ENCODE results near the gene POLN. TPM values are rescaled to one million over a fixed set of nuclear protein-coding genes. Genes with fewer than 3 reads are reported as not detected.

The POLN gene
- total RNA-seq, 2 experiments from 2014 or later = 0.91 to 1.3 TPM

DNA sequence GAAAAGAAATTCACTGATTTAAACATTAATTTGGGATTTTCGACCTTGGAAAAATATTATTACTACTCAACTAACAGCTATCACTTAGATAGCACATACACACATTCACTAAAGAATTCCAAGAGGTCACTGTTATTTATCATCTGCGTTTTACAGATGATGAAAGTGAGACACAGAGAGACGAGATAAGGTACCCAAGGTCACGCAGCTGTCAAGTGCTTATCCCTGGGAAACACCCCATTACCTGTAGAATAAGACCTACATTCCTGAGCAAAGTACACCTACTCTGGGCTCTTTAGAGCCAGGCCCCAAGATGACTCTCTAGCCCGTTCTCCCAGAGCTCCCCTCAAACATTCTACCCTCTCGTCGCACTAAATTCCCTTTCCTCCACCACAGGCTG lies 48.6 kb downstream of the POLN start:
- Mint-ChIP-seq H3K4me3 (no peak overlapping the region), H3K4me1 (ENCODE audit: low read depth) (no peaks in the 10 kb centered on the region), H3K27ac (no peak overlapping the region), H3K36me3 (ENCODE audit: low read depth) (peaks cover 4% of the 10 kb centered on the region), H3K27me3 (ENCODE audit: low read depth) (no peaks in the 10 kb centered on the region), H3K9me3 (peaks cover 2% of the 10 kb centered on the region)
- CTCF ChIA-PET = interaction anchor here (0.9 kb wide), 1 partner anchor 42 kb away, joined by 3 read pairs; no protein-coding TSS in a partner anchor
- intact Hi-C loops (cut with micrococcal nuclease) = no loop called here
- DNase-seq = no peak

DNA sequence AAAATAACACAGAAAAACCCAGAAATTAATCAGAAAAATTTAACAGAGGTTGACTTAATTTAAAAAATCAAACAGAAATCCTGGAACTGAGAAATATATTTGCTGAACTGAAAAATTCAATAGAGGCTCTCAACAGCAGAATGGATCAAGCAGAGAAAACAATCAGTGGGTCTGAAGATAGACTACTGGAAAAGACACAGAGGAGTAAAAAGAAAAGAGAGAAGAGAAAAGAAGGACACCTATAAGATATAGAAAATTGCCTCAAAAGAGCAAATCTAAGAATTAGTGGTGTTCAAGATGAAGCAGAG lies 55.1 kb downstream of the POLN start:
- DNase-seq = no peak
- Mint-ChIP-seq H3K9me3 (peaks cover 22% of the 10 kb centered on the region), H3K4me3 (no peak overlapping the region), H3K4me1 (ENCODE audit: low read depth) (no peaks in the 10 kb centered on the region), H3K27ac (no peak overlapping the region), H3K27me3 (ENCODE audit: low read depth) (no peaks in the 10 kb centered on the region), H3K36me3 (ENCODE audit: low read depth) (peaks cover 9% of the 10 kb centered on the region)
- intact Hi-C loops (cut with micrococcal nuclease) = loop anchor here (5.0 kb wide), 1 partner anchor 220 kb away; no protein-coding TSS in a partner anchor
- CTCF ChIA-PET = no interaction called here

DNA sequence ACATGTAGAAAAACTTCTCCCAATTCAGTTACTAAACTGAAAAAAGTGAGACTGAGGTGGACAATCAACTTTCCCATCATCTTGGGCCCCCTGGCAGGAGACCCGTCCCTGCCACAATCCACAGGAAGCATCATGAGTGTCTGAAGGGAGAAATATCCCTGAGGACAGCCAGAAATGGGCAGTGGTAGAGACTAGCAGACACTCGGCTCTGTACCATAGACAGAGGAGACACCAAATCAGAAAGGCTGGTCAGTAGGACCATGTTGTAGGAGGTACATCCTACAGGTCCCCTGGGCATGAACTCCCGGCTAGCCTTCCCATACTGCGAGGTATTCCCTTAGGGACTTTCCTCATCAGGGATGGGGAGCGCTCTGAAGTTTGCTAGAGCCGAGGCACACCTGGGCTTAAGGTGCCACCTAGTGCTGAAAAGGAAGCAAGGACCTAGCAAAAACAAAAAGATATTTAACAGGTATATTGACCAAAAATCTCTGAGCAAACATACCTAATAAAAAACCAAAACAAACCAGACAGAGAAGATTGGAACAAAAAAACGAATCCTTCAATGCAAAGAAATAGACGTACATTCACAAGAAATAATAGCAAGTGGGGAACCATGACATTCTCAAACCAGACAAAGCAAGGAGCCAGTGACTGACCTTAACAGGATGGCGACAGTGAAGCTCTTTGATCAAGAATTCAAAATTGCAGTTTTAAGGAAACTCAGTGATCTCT lies 55.6 kb downstream of the POLN start:
- Mint-ChIP-seq H3K4me1 (ENCODE audit: low read depth) (no peaks in the 10 kb centered on the region), H3K4me3 (no peak overlapping the region), H3K27me3 (ENCODE audit: low read depth) (no peaks in the 10 kb centered on the region), H3K27ac (no peak overlapping the region), H3K36me3 (ENCODE audit: low read depth) (peaks cover 9% of the 10 kb centered on the region), H3K9me3 (peaks cover 23% of the 10 kb centered on the region)
- CTCF ChIA-PET = no interaction called here
- DNase-seq = no peak
- intact Hi-C loops (cut with micrococcal nuclease) = loop anchor here (5.0 kb wide), 1 partner anchor 219 kb away; no protein-coding TSS in a partner anchor

DNA sequence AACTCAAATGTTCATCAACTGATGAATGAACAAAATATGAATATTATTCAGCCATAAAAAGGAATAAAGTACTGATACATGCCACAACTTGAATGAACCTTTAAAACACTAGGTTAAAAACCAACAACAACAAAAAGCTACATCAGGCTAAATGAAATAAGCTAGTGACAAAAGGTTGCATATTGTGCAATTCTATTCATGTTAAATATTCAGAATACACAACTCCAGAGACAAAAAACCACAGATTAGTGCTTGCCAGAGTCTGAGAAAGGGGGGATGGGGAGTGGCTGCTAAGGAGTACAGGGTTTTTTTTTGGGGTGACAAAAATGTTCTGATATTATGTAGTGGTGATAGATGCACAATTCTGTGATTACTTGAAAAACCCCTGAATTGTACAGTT lies 58.5 kb downstream of the POLN start:
- Mint-ChIP-seq H3K9me3 (peaks cover 21% of the 10 kb centered on the region), H3K27me3 (ENCODE audit: low read depth) (no peaks in the 10 kb centered on the region), H3K27ac (no peak overlapping the region), H3K4me3 (no peak overlapping the region), H3K36me3 (ENCODE audit: low read depth) (peaks cover 9% of the 10 kb centered on the region), H3K4me1 (ENCODE audit: low read depth) (no peaks in the 10 kb centered on the region)
- intact Hi-C loops (cut with micrococcal nuclease) = no loop called here
- CTCF ChIA-PET = interaction anchor here (0.6 kb wide), 1 partner anchor 242 kb away, joined by 4 read pairs; no protein-coding TSS in a partner anchor
- no peak for DNase-seq

DNA sequence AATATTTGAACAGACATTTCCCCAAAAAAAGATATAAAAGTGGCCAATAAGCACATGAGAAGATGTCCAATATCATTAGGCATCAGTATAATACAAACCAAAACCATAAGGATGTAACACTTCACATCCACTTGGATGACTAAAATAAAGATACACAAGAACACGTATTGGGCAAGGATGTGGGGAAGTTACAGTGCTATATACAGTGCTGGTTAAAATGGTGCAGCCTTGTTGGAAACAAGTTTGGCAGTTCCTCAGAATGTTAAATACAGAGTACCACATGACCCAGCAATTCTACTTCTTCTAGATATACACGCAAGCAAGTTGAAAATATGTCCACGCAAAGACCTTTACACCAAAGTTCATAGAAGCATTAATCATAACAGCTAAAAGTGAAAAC lies 58.9 kb downstream of the POLN start:
- Mint-ChIP-seq H3K4me3 (no peak overlapping the region), H3K4me1 (ENCODE audit: low read depth) (no peaks in the 10 kb centered on the region), H3K9me3 (peaks cover 21% of the 10 kb centered on the region), H3K27ac (no peak overlapping the region), H3K36me3 (ENCODE audit: low read depth) (peaks cover 9% of the 10 kb centered on the region), H3K27me3 (ENCODE audit: low read depth) (no peaks in the 10 kb centered on the region)
- intact Hi-C loops (cut with micrococcal nuclease) = no loop called here
- no peak for DNase-seq
- CTCF ChIA-PET = interaction anchor here (0.6 kb wide), 1 partner anchor 242 kb away, joined by 4 read pairs; no protein-coding TSS in a partner anchor

DNA sequence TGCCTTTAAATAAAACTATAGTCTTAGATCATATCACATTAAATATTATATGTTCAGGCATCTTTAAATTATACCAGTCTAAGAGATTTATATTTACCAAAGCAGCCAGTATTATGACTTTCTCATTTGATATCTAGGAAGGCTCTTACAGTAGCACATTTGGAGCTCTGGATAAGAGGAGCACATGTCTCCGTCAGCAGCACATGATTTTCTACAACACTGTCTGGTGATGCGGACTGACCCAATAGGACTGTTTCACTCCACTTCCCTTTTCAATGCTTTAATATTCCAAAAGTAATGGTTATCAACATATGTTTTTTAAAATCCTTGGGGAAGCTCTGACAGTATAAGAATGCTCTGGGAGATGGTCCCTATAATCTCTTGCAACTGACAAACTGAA lies 61.5 kb downstream of the POLN start:
- no peaks in the 10 kb centered on the region for H3K36me3 Mint-ChIP-seq (ENCODE audit: low read depth)
- peaks cover 7% of the 10 kb centered on the region for H3K9me3 Mint-ChIP-seq
- no peaks in the 10 kb centered on the region for H3K27me3 Mint-ChIP-seq (ENCODE audit: low read depth)
- H3K4me3 Mint-ChIP-seq = no peak overlapping the region
- intact Hi-C loops (cut with micrococcal nuclease) = no loop called here
- CTCF ChIA-PET = no interaction called here
- H3K27ac Mint-ChIP-seq = no peak overlapping the region
- H3K4me1 Mint-ChIP-seq (ENCODE audit: low read depth) = no peaks in the 10 kb centered on the region
- DNase-seq = no peak

DNA sequence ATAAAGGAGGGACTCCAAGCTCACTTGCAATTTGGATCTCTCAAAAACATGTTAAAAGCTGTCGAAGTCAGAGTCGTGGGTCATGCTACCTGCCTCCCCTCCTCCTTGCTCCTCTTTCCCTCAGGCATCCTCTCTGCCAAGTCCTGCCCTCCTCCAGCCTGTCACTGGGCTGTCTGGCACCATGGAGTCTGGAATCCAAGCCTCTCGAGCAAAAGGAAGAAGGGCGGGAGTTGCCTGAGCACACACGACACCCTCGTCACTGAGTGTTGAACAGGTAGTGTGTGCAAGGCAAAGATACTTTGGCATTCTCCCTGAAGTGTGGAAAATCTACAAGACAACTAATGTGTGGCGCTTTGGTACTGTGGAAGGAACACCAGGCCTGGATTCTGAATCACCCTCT lies 62.2 kb downstream of the POLN start:
- Mint-ChIP-seq H3K36me3 (ENCODE audit: low read depth) (no peaks in the 10 kb centered on the region), H3K4me3 (no peak overlapping the region), H3K4me1 (ENCODE audit: low read depth) (no peaks in the 10 kb centered on the region), H3K9me3 (peaks cover 7% of the 10 kb centered on the region), H3K27me3 (ENCODE audit: low read depth) (no peaks in the 10 kb centered on the region), H3K27ac (no peak overlapping the region)
- CTCF ChIA-PET = interaction anchor here (0.6 kb wide), 1 partner anchor 51 kb away, joined by 3 read pairs; no protein-coding TSS in a partner anchor
- intact Hi-C loops (cut with micrococcal nuclease) = no loop called here
- DNase-seq = no peak

DNA sequence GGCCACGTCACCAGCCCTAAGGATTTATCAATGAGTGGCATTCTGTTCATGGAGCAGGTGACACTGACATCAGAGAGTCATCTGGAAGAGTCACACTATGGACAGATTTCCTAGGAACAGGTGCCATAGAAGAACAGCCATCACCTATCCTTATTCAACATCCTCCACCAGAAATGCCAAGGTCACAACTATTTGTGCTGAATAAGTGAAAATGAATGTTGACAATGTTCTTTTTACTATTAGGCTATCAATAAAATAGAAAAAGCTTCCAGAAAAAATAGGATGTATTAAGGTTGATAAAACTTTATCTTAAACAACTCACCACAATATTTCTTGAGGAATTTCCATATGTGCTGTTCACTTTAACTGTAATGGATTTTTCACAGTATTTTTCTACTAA lies 62.9 kb downstream of the POLN start:
- Mint-ChIP-seq H3K27me3 (ENCODE audit: low read depth) (no peaks in the 10 kb centered on the region), H3K4me1 (ENCODE audit: low read depth) (no peaks in the 10 kb centered on the region), H3K9me3 (peaks cover 7% of the 10 kb centered on the region), H3K4me3 (no peak overlapping the region), H3K27ac (no peak overlapping the region), H3K36me3 (ENCODE audit: low read depth) (no peaks in the 10 kb centered on the region)
- CTCF ChIA-PET = interaction anchor here (0.6 to 0.7 kb wide), 2 partner anchors 51 to 117 kb away, joined by 3 read pairs; no protein-coding TSS in a partner anchor
- intact Hi-C loops (cut with micrococcal nuclease) = no loop called here
- no peak for DNase-seq

DNA sequence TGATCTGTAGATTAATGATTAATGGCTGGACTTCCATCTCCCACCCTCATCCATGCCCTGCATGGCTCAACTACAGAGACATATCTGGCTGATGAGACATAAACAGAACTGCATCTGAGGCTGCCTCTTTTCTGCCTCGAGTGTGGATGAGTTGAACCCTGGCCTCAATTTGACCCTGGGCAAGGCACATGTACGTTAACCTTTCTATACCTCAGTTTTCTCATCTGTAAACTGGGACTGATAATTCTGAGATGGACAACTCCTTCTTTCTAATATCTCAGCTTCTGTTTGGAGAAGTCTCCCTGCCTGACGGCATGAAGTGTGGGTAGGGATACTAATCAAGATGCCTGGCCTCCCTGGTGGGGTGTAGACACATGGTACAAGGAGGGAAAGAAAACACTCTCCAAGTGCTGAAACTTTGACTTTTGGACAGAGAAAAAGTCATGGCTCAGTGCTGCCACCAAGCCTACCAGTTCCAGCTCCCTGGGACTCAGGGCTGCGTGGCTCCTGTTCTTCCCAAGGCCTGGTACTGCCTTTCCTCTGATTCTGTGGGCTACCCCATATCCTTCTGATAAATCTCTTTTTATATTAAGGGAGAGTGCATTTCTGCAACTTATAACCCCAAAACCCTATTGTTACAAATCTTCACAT lies 64.4 kb downstream of the POLN start:
- H3K27ac Mint-ChIP-seq = no peak overlapping the region
- peaks cover 9% of the 10 kb centered on the region for H3K4me1 Mint-ChIP-seq (ENCODE audit: low read depth)
- intact Hi-C loops (cut with micrococcal nuclease) = no loop called here
- CTCF ChIA-PET = no interaction called here
- no peak overlapping the region for H3K4me3 Mint-ChIP-seq
- DNase-seq = no peak
- H3K36me3 Mint-ChIP-seq (ENCODE audit: low read depth) = no peaks in the 10 kb centered on the region
- no peaks in the 10 kb centered on the region for H3K27me3 Mint-ChIP-seq (ENCODE audit: low read depth)
- peaks cover 6% of the 10 kb centered on the region for H3K9me3 Mint-ChIP-seq

DNA sequence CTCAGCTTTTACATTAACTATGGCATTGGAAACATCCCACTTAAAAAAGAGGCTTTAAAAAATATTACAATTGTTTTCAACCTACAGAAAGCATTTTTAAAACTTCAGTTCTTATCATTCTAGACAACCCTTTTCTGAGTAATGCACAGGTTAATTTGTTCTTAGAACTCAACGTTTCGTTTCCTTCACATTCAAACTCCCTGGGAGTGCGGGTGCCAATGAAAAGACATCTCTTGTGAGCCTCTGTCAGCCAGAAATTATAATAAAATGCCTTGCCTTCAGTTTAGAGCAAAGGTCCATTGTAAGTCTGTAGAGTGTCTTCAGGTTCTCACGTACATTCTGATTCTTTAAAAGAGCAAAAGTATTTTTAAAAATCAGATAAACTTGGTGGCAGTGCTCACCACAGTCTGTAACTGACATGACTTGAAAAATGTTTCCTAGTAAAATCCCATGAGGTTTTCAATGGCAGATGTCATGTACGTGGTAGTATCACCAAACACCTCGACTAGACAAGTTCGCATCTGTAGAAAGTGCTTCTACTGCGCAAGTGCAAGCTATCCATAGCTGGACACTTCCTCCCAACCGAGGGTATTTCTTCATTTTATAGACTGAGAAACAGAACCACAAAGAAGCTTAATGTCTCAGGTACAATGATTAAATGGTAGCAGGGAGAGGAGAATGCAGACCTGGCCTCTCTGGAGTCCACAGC lies 65.8 kb downstream of the POLN start:
- DNase-seq = no peak
- Mint-ChIP-seq H3K4me1 (ENCODE audit: low read depth) (peaks cover 14% of the 10 kb centered on the region), H3K4me3 (no peak overlapping the region), H3K27me3 (ENCODE audit: low read depth) (no peaks in the 10 kb centered on the region), H3K36me3 (ENCODE audit: low read depth) (no peaks in the 10 kb centered on the region), H3K27ac (no peak overlapping the region), H3K9me3 (no peaks in the 10 kb centered on the region)
- intact Hi-C loops (cut with micrococcal nuclease) = no loop called here
- CTCF ChIA-PET = no interaction called here

DNA sequence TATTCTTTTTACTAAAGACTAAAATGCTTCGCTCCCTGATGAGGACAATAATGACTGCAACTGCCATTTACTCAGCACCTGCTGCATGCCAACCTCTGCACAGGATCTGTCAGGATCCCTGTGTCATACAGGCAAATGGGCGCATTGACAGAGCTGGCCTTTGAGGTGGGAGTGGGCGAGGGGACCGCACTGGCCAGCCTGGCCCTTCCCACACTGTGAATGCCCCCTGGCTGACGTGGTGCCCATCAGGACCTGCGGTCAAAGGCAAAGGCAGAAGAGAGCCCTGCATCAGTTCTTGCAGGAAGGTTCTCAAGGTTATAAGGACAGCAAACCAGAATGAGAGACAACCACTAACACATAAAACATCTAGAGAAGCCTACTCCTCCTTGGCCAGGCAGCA lies 67.9 kb downstream of the POLN start:
- H3K4me1 Mint-ChIP-seq (ENCODE audit: low read depth) = peaks cover 14% of the 10 kb centered on the region
- intact Hi-C loops (cut with micrococcal nuclease) = no loop called here
- CTCF ChIA-PET = no interaction called here
- no peaks in the 10 kb centered on the region for H3K27me3 Mint-ChIP-seq (ENCODE audit: low read depth)
- no peaks in the 10 kb centered on the region for H3K9me3 Mint-ChIP-seq
- H3K4me3 Mint-ChIP-seq = no peak overlapping the region
- H3K36me3 Mint-ChIP-seq (ENCODE audit: low read depth) = no peaks in the 10 kb centered on the region
- H3K27ac Mint-ChIP-seq = no peak overlapping the region
- DNase-seq = no peak

DNA sequence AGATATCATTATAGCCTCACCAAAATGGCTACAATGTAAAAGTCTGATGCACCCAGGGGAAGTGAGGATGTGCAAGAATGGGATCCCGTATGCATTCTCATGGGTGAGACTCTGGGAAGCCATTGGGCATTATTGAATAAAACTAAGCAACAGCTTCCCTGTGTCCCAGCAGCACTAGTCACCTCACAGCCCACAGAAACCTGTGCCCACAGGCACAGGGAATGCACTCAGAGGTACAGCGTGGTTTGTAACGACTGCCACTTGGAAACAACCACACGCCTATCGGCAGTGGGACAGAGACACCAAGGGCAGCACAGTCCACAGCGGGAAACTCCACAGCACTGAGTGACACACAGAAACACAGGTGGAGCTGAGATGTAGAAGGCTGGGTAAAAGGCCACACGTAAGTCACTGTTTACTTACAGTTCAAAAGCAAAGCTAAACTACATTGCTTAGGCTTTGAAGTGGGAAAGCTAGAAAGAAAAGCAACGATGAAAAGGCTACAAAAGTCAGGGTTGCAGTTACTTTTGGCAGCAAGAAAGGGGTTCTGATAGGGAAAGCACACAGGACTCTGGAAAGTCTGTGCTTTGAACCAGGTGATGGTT lies 69.2 kb downstream of the POLN start:
- no peaks in the 10 kb centered on the region for H3K27me3 Mint-ChIP-seq (ENCODE audit: low read depth)
- H3K4me3 Mint-ChIP-seq = no peak overlapping the region
- intact Hi-C loops (cut with micrococcal nuclease) = no loop called here
- peaks cover 14% of the 10 kb centered on the region for H3K4me1 Mint-ChIP-seq (ENCODE audit: low read depth)
- no peak overlapping the region for H3K27ac Mint-ChIP-seq
- no peaks in the 10 kb centered on the region for H3K36me3 Mint-ChIP-seq (ENCODE audit: low read depth)
- CTCF ChIA-PET = interaction anchor here (1.2 kb wide), 1 partner anchor 47 kb away, joined by 4 read pairs; no protein-coding TSS in a partner anchor
- no peaks in the 10 kb centered on the region for H3K9me3 Mint-ChIP-seq
- peak; percentile 18 for DNase-seq

All from activated naive CD4-positive, alpha-beta T cell treated with anti-CD3 and anti-CD28 coated beads for 36 hours (primary cell).